Retinal pigment epithelial cell (primary cell): ENCODE measurements around the gene EDAR.

Experiments
- DNase-seq: peaks from one replicate; pipeline ENCODE4 v3.0.0-alpha.2; 2010; ENCODE audit warnings: low read depth
- H3K4me3 ChIP-seq: 2 replicates; pipeline ENCODE4 v1.5.1; 2011; ENCODE audit warnings: mild to moderate bottlenecking, low read length, control low read depth, moderate library complexity
- TF ChIP-seq, protein P1 (sequence below): conservative IDR thresholded peaks from 2 replicates; pipeline ENCODE4 v1.5.1; 2011; ENCODE audit warnings: low read depth, low read length, control low read depth, inconsistent platforms

The EDAR gene

DNA sequence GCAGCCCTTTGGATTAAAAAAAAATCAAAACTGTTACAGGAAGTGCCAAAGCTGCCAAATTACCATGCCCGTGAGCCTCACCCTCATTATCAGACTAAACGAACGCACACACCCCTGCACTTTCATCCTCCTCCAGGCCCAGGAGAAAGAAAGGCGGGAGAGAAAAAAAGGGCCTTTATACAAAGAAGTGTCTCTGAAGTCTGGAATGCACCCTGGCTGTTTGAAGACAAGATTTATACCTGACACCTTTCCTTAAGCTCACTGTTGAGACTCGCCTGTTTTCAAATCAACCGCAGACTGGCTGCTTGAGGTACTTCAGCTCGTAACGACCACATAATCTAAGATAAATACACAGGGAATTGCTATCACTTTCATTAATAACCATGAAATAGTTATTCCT is 31.0 kb downstream of the EDAR start:
- TF ChIP-seq, protein P1, sequence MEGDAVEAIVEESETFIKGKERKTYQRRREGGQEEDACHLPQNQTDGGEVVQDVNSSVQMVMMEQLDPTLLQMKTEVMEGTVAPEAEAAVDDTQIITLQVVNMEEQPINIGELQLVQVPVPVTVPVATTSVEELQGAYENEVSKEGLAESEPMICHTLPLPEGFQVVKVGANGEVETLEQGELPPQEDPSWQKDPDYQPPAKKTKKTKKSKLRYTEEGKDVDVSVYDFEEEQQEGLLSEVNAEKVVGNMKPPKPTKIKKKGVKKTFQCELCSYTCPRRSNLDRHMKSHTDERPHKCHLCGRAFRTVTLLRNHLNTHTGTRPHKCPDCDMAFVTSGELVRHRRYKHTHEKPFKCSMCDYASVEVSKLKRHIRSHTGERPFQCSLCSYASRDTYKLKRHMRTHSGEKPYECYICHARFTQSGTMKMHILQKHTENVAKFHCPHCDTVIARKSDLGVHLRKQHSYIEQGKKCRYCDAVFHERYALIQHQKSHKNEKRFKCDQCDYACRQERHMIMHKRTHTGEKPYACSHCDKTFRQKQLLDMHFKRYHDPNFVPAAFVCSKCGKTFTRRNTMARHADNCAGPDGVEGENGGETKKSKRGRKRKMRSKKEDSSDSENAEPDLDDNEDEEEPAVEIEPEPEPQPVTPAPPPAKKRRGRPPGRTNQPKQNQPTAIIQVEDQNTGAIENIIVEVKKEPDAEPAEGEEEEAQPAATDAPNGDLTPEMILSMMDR = no peak
- no peak for DNase-seq
- H3K4me3 ChIP-seq = no peak overlapping the region

DNA sequence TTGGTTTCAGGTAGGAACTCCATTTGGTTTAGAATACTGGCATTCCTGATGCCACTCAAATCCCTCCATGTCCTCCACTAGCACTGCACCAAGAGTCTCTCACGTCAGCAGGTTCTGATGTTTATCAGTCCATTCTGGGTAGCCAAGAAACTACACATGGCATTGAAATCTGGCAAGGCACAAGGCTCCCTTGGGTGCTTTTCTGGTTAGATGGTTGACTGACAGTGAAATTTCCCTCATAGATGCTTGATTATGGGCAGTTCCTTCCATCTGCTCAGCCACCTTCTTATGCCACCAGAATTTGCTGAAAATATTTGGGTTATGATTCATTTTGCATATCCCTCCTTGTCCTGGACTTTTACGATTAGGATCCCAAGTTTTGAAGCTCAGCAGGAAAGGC is 32.6 kb downstream of the EDAR start:
- TF ChIP-seq, protein P1 = no peak
- H3K4me3 ChIP-seq = no peak overlapping the region
- DNase-seq = no peak

DNA sequence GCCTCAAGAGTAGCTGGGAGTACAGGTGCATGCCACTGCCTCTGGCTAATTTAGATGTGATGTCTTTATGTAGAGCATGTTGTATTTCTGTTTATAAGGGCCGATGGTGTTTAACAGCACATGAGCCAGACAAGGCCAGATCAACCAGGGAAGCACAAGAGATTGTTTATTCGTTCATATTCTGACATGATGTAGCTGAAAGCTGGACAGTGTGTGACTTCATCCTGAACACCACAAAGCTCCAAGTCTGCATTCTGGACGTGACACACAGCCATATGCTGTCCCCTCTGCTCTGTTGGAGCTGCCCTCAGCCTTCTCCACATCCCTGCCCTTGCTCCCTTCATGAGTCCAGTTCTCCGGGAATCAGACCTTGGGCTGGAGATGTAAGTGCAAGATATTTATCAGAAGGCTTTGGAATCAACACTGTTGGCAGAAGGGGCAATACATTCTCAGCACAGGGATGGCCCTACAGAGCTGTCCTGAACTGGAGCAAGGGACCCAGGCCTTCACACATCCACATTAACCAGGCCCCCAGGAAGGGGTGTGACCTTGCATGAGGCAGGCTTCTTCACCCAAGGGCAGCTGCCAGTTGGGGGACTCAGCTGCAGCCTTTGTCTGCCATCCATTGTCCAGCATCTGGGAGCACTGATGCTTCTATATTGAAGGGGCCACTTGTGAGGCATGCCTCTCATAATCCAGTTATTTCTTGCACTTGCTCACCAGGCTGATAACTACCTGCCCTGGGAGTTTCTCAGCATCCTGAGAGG is 38.5 kb downstream of the EDAR start:
- no peak for DNase-seq
- TF ChIP-seq, protein P1 = no peak
- no peak overlapping the region for H3K4me3 ChIP-seq

DNA sequence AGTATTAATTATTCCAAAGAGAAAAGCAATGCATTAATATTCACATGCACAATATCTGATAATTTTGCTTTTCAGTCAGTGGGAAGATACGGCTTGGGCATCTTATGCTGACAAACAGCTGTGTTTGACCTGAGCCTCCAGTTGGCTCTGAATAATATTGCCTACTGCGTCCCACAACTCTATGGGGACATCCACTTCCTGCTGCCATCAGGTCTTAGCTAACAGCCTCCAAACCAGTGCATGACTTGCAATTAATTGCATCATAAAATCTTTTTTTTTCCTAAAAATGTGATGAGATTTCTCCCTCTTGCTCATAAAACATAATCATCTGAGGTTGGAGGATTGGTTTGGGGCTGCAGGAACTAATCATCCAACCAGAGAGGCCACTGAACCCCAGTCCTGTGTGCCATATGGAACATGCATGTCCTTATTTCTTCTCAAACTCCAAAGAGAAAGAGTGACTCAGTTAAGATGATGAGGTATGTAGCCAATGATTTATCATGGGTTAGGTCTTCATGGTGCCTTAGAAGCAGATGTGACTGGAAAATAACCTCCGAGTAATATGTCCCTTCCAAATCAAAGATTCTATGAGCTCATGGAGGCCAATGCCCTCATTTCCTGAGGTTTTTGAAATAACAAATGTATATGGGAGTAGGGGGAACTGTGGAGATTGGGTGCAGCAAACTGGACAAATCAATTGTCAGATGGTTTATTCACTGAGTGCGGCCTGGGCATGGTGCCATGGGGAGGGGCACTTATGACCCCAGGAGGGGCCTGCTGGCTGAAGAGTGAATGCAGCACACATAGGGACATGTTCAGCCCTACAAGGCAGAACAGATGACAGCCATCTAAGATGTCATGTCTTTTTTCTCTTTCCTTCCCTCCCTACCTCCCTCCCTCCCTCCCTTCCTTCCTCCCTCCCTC is 39.4 kb downstream of the EDAR start:
- no peak for DNase-seq
- TF ChIP-seq, protein P1 = no peak

DNA sequence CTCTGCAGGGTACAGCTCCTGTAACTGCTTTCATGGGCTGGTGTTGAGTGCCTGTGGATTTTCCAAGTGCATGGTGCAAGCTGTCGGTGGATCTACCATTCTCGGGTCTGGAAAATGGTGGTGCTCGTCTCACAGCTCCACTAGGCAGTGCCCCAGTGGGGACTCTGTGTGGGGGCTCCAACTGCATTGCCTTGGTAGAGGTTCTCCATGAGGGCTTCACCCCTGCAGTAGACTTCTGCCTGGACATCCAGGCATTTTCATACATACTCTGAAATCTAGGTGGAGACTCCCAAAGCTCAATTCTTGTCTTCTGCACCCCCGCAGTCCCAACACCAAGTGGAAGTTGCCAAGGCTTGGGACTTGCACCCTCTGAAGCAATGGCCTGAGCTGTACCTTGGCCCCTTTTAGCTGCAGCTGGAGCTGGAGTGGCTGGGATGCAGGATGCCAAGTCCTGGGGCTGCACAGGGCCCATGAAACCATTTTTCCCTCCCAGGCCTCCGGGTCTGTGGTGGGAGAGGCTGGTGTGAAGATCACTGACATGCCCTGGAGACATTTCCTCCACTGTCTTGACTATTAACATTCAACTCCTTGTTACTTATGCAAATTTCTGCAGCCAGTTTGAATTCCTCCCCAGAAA is 41.6 kb downstream of the EDAR start:
- H3K4me3 ChIP-seq = no peak overlapping the region
- no peak for DNase-seq
- TF ChIP-seq, protein P1 = no peak

More for the DNA sequence above, 39.4 kb downstream of the EDAR start:
- H3K4me3 ChIP-seq = no peak overlapping the region

DNA sequence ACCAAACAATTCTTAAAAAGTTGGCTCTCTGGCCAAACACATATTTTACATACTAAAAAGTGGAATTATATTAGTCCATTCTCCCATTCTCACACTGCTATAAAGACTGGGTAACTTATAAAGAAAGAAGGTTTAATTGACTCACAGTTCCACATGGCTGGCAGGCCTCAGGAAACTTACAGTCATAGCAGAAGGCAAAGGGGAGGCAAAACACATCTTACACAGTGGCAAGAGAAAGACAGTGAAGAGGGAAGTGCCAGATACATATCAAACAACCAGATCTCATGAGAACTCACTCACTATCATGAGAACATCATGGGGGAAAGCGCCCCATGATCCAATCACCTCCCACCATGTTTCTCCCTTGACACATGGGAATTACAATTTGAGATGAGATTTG is 42.6 kb downstream of the EDAR start:
- no peak overlapping the region for H3K4me3 ChIP-seq
- no peak for DNase-seq
- TF ChIP-seq, protein P1 = no peak
